ENCODE data around the gene DNMT3B. TPM values are rescaled to one million over a fixed set of nuclear protein-coding genes. Genes with fewer than 3 reads are reported as not detected.

The DNMT3B gene
- total and polyA plus RNA-seq, 9 of the 15 experiments (the other 6 are each of a cell fraction or from before 2014, with no cell fraction given): 9.3 to 74.8 (median 49.1) TPM

DNA sequence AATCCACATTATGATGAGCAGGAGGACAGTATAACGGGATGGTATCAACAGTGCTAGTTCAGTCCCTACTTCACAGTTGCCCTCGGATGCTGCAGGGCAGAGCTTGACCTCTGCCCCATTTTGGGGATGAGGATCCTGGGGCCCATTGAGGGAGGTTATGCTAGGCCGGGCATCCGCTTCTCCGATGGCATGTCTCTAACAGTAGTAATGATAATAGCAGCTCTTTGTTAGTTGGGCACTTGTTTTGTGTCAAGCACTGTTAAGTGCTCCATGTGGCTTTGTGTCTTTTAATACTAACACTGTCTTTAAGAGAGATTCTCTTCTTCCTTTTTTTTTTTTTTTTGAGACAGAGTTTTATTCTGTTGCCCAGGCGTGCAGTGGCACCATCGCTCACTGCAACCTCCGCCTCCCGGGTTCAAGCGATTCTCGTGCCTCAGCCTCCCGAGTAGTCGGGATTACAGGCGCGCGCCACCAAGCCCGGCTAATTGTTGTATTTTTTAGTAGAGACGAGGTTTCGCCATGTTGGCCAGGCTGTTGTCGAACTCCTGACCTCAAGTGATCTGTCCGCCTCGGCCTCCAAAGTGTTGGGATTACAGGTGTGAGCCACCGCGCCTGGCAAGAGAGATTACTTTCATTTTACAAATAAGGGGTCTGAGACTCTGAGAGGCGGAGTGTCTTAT is 58.7 kb downstream of the DNMT3B start (continued):
- TF ChIP-seq, protein P1, sequence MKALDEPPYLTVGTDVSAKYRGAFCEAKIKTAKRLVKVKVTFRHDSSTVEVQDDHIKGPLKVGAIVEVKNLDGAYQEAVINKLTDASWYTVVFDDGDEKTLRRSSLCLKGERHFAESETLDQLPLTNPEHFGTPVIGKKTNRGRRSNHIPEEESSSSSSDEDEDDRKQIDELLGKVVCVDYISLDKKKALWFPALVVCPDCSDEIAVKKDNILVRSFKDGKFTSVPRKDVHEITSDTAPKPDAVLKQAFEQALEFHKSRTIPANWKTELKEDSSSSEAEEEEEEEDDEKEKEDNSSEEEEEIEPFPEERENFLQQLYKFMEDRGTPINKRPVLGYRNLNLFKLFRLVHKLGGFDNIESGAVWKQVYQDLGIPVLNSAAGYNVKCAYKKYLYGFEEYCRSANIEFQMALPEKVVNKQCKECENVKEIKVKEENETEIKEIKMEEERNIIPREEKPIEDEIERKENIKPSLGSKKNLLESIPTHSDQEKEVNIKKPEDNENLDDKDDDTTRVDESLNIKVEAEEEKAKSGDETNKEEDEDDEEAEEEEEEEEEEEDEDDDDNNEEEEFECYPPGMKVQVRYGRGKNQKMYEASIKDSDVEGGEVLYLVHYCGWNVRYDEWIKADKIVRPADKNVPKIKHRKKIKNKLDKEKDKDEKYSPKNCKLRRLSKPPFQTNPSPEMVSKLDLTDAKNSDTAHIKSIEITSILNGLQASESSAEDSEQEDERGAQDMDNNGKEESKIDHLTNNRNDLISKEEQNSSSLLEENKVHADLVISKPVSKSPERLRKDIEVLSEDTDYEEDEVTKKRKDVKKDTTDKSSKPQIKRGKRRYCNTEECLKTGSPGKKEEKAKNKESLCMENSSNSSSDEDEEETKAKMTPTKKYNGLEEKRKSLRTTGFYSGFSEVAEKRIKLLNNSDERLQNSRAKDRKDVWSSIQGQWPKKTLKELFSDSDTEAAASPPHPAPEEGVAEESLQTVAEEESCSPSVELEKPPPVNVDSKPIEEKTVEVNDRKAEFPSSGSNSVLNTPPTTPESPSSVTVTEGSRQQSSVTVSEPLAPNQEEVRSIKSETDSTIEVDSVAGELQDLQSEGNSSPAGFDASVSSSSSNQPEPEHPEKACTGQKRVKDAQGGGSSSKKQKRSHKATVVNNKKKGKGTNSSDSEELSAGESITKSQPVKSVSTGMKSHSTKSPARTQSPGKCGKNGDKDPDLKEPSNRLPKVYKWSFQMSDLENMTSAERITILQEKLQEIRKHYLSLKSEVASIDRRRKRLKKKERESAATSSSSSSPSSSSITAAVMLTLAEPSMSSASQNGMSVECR (CRISPR knock-in tag; IDR thresholded peaks at IDR 0.05): peak; percentile 1; the same call in 1 of the 2 replicates
- TF ChIP-seq, protein P2, sequence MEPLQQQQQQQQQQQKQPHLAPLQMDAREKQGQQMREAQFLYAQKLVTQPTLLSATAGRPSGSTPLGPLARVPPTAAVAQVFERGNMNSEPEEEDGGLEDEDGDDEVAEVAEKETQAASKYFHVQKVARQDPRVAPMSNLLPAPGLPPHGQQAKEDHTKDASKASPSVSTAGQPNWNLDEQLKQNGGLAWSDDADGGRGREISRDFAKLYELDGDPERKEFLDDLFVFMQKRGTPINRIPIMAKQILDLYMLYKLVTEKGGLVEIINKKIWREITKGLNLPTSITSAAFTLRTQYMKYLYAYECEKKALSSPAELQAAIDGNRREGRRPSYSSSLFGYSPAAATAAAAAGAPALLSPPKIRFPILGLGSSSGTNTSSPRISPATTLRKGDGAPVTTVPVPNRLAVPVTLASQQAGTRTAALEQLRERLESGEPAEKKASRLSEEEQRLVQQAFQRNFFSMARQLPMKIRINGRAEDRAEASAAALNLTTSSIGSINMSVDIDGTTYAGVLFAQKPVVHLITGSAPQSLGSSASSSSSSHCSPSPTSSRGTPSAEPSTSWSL (CRISPR knock-in tag; IDR thresholded peaks at IDR 0.05; ENCODE audit: borderline replicate concordance): no peak
- TF ChIP-seq KAT7 (CRISPR knock-in tag; IDR thresholded peaks at IDR 0.05; ENCODE audit: borderline replicate concordance) (0 out of 2 replicates have a peak, but pooled peaks have one; percentile 44), ADNP (tag; IDR thresholded peaks at IDR 0.05) (peak; percentile 44; the same call in 1 of the 2 replicates), ZNF584 (CRISPR knock-in tag; IDR thresholded peaks at IDR 0.05; ENCODE audit: low read depth) (no peak), RAD21 (CRISPR knock-in tag; conservative IDR thresholded peaks at IDR 0.05 in 1 of 2, IDR thresholded peaks at IDR 0.05 in 1 of 2) (no peak), FOXA3 (CRISPR knock-in tag; conservative IDR thresholded peaks at IDR 0.05 in 1 of 2, IDR thresholded peaks at IDR 0.05 in 1 of 2) (peak in 1 of 2 experiments; percentile 34; a peak in 1 of 4 replicates), ERF (CRISPR knock-in tag; IDR thresholded peaks at IDR 0.05) (no peak)
- TF ChIP-seq, protein P3, sequence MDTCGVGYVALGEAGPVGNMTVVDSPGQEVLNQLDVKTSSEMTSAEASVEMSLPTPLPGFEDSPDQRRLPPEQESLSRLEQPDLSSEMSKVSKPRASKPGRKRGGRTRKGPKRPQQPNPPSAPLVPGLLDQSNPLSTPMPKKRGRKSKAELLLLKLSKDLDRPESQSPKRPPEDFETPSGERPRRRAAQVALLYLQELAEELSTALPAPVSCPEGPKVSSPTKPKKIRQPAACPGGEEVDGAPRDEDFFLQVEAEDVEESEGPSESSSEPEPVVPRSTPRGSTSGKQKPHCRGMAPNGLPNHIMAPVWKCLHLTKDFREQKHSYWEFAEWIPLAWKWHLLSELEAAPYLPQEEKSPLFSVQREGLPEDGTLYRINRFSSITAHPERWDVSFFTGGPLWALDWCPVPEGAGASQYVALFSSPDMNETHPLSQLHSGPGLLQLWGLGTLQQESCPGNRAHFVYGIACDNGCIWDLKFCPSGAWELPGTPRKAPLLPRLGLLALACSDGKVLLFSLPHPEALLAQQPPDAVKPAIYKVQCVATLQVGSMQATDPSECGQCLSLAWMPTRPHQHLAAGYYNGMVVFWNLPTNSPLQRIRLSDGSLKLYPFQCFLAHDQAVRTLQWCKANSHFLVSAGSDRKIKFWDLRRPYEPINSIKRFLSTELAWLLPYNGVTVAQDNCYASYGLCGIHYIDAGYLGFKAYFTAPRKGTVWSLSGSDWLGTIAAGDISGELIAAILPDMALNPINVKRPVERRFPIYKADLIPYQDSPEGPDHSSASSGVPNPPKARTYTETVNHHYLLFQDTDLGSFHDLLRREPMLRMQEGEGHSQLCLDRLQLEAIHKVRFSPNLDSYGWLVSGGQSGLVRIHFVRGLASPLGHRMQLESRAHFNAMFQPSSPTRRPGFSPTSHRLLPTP (IDR thresholded peaks at IDR 0.05; ENCODE audit: borderline replicate concordance, extremely low read depth, insufficient read length): no peak

Data from K562 (cell line).